Gastrocnemius medialis (tissue), 4 donors: ENCODE data around the gene CUZD1. TPM values are rescaled to one million over a fixed set of nuclear protein-coding genes. Genes with fewer than 3 reads are reported as not detected.

ENCODE experiments used
- ATAC-seq, 2 donors: fragments of 150-250 bp; one replicate each; pipeline ENCODE4 v1.9.1; 2016
- DNase-seq, 2 donors: peaks; one replicate each; pipeline ENCODE4 v3.0.0-alpha.2; 2019
- H3K27ac ChIP-seq, 4 donors: fragments of 200-600 bp; sonication (generic); 1 replicate in 1 of 4; 2 replicates in 3 of 4; pipeline ENCODE4 v1.5.1; 2016 to 2018; ENCODE audit warnings: mild to moderate bottlenecking in 2 of 4, moderate library complexity in 1 of 4
- H3K27me3 ChIP-seq, 3 donors: fragments of 200-600 bp; sonication (generic) in 2 of 3; 1 replicate in 1 of 3; 2 replicates in 2 of 3; pipeline versions ENCODE4 v1.5.1 to v1.6.0; 2016 to 2019; ENCODE audit warnings: mild to moderate bottlenecking in 1 of 3, moderate library complexity in 1 of 3
- H3K36me3 ChIP-seq, 2 donors: fragments of 200-600 bp; sonication (generic) in 1 of 2; one replicate each; pipeline ENCODE4 v1.5.1; 2017 to 2018
- H3K4me1 ChIP-seq, 2 donors: fragments of 200-600 bp; sonication (generic) in 1 of 2; one replicate each; pipeline ENCODE4 v1.5.1; 2016 to 2017; ENCODE audit warnings: mild to moderate bottlenecking in 2 of 2
- H3K4me3 ChIP-seq, 4 donors: fragments of 200-600 bp; sonication (generic) in 3 of 4; 1 replicate in 1 of 4; 2 replicates in 3 of 4; pipeline ENCODE4 v1.5.1; 2016 to 2019; ENCODE audit warnings: mild to moderate bottlenecking in 2 of 4
- H3K9me3 ChIP-seq, 3 donors: fragments of 200-600 bp; sonication (generic) in 2 of 3; 1 replicate in 1 of 3; 2 replicates in 2 of 3; pipeline ENCODE4 v1.5.1; 2016 to 2019
- POLR2A ChIP-seq, 2 donors: fragments of 450-650 bp; IDR thresholded peaks; one replicate each; pipeline ENCODE4 v1.6.1; 2017; ENCODE audit warnings: antibody characterized with exemption in 2 of 2, mild to moderate bottlenecking in 2 of 2, moderate library complexity in 2 of 2
- in situ Hi-C, 4 donors: fragments of 200-750 bp; cut with MboI; loops; one replicate each; pipeline versions ENCODE4 v1.15.0 to v1.8.0; 2017; ENCODE audit warnings: low sequenced_read_pairs in 4 of 4
- intact Hi-C: fragments of 100-400 bp; cut with DNase I; formaldehyde crosslinking; loops from one replicate; pipeline ENCODE4 v1.15.1; 2023; ENCODE audit warnings: low total_unique reads
- total RNA-seq, 4 donors: library from RNA; depleted of rRNA; stranded (reverse); fragments of >200 nt; gene quantifications; one replicate each; pipeline versions ENCODE4 v1.1.0 to v1.2.3, GENCODE V29; 2016
- TF ChIP-seq, protein P1 (sequence below), 5 experiments: fragments of 450-650 bp in 3 of 5; fragments of 200-600 bp in 2 of 5; sonication (generic) in 2 of 5; IDR thresholded peaks in 4 of 5; conservative IDR thresholded peaks in 1 of 5; 1 replicate in 4 of 5; 2 replicates in 1 of 5; pipeline ENCODE4 v1.5.1; 2016 to 2019; ENCODE audit warnings: antibody characterized with exemption in 5 of 5, mild to moderate bottlenecking in 3 of 5, moderate library complexity in 3 of 5

Gene CUZD1
- total RNA-seq, 4 donors from 2014 or later: 0.09 TPM; not detected in 3

DNA sequence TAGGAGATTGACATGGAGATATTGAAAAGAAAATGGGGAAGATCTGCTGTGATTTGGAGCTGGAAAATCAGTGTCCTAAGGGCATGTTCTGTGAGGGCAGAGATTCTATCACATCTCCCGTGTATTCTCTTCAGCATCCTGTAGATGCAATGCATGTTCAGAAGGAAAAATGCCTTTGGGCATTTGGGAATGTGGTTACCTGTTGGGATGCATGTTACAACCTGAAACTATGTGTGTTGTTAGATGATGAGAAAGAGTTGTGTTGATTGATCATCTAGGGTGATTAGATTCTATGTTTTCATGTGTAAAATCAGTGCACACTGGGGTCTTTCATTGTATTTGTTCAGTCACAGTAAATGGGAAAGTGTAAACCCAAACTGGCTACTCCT lies 14.7 kb downstream of the CUZD1 start:
- Histone ChIP-seq H3K27me3 (no peaks in the 10 kb centered on the region), H3K27ac (no peak overlapping the region), H3K4me1 (no peaks in the 10 kb centered on the region), H3K36me3 (no peaks in the 10 kb centered on the region), H3K4me3 (no peak overlapping the region), H3K9me3 (no peaks in the 10 kb centered on the region)
- intact Hi-C loops (no loop called here), in situ Hi-C loops (no loop called here)
- DNase-seq (no peak), ATAC-seq (no peak)
- TF ChIP-seq POLR2A (IDR thresholded peaks at IDR 0.05): no peak
- TF ChIP-seq, protein P1, sequence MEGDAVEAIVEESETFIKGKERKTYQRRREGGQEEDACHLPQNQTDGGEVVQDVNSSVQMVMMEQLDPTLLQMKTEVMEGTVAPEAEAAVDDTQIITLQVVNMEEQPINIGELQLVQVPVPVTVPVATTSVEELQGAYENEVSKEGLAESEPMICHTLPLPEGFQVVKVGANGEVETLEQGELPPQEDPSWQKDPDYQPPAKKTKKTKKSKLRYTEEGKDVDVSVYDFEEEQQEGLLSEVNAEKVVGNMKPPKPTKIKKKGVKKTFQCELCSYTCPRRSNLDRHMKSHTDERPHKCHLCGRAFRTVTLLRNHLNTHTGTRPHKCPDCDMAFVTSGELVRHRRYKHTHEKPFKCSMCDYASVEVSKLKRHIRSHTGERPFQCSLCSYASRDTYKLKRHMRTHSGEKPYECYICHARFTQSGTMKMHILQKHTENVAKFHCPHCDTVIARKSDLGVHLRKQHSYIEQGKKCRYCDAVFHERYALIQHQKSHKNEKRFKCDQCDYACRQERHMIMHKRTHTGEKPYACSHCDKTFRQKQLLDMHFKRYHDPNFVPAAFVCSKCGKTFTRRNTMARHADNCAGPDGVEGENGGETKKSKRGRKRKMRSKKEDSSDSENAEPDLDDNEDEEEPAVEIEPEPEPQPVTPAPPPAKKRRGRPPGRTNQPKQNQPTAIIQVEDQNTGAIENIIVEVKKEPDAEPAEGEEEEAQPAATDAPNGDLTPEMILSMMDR (IDR thresholded peaks at IDR 0.05 in 4 of 5, conservative IDR thresholded peaks at IDR 0.05 in 1 of 5): no peak

DNA sequence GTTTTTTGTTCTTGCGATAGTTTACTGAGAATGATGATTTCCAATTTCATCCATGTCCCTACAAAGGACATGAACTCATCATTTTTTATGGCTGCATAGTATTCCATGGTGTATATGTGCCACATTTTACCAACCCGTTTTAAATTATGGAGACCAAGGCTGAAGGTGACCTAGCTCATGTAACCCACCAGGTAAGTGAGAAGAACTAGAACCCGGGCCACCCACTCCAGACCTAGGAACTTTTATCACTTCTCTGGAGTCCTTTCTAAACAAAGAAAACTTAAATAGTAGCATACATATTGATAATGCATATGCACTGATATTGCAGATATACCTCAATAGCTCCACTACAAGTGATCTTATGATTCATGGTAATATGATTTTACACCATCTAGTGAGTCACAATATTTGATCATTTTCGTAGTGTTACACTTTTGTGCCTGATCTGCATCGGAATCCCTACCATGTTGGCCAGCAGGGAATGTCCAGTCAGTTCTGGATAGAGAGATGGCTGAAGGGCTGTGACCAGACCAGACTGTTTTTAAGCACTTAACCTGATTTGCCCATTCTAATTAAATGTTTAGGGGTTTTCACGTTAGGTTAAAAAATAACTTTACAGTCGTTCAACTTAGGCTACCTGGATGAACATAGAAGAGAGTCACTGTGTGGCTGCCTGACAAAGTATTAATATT lies 15.2 kb downstream of the CUZD1 start:
- Histone ChIP-seq H3K4me1 (no peaks in the 10 kb centered on the region), H3K27me3 (no peaks in the 10 kb centered on the region), H3K36me3 (no peaks in the 10 kb centered on the region), H3K9me3 (no peaks in the 10 kb centered on the region), H3K4me3 (no peak overlapping the region), H3K27ac (no peak overlapping the region)
- in situ Hi-C loops: no loop called here
- DNase-seq (no peak), ATAC-seq (no peak)
- no peak for TF ChIP-seq POLR2A (IDR thresholded peaks at IDR 0.05)
- TF ChIP-seq, protein P1 (IDR thresholded peaks at IDR 0.05 in 4 of 5, conservative IDR thresholded peaks at IDR 0.05 in 1 of 5): no peak
- intact Hi-C loops: no loop called here

DNA sequence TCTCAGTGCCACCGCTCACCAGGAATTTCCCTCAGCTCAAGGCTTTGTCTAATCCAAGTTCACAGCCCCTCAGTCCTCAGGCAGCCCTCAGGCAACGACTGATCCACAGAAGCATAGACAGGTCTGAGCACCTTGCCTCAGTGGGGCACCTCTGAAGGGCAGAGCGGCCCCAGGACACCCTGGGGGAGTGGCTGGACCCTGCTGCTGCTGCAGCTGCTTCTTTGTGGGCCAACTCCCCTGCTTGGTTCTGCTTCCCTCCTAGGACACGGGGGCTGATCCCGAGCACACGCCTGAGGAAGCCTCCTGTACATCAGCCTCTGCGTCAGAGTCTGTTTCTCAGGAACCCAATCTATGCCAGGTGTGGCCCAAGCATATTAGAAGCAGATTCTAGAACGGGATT lies 16.2 kb downstream of the CUZD1 start:
- no peaks in the 10 kb centered on the region for H3K27me3 ChIP-seq
- H3K9me3 ChIP-seq: no peaks in the 10 kb centered on the region
- in situ Hi-C loops: no loop called here
- no peak overlapping the region for H3K27ac ChIP-seq
- TF ChIP-seq, protein P1 (IDR thresholded peaks at IDR 0.05 in 4 of 5, conservative IDR thresholded peaks at IDR 0.05 in 1 of 5): no peak
- no peak for TF ChIP-seq POLR2A (IDR thresholded peaks at IDR 0.05)
- no peaks in the 10 kb centered on the region for H3K36me3 ChIP-seq
- H3K4me1 ChIP-seq: no peaks in the 10 kb centered on the region
- DNase-seq (no peak), ATAC-seq (no peak)
- intact Hi-C loops: no loop called here
- no peak overlapping the region for H3K4me3 ChIP-seq

DNA sequence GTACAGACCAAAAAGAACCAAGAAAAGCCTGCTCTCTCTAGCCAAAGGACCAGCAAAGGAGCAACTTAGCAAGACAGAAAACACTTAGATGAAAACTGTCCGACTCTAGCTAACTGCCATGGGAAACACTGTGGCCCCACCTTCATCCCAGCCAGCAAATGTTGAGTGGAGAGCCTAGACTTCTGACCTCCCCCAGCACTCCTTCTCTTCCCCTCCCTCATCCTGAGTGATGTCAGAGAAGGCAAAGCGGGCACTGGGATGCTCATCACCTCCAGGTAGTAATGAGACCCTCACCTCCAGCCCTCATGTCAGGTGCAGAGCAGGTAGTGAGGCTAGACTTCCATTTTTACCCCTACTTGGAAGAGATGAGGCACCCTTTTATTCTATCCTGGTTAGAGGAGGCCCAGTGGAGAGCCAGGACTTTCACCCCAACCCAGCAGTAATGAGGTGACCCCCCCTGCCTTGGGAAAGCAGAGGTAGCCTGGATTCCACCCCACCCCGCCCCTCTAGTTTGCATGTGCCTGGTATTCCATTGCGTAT lies 16.9 kb downstream of the CUZD1 start:
- intact Hi-C loops: no loop called here
- Histone ChIP-seq H3K36me3 (no peaks in the 10 kb centered on the region), H3K4me1 (no peaks in the 10 kb centered on the region), H3K27me3 (no peaks in the 10 kb centered on the region), H3K27ac (no peak overlapping the region), H3K9me3 (no peaks in the 10 kb centered on the region), H3K4me3 (no peak overlapping the region)
- in situ Hi-C loops: no loop called here
- TF ChIP-seq, protein P1 (IDR thresholded peaks at IDR 0.05 in 4 of 5, conservative IDR thresholded peaks at IDR 0.05 in 1 of 5): no peak
- no peak for TF ChIP-seq POLR2A (IDR thresholded peaks at IDR 0.05)
- DNase-seq (no peak), ATAC-seq (no peak)
